ENCODE measurements around the gene NLRX1. TPM values are rescaled to one million over a fixed set of nuclear protein-coding genes. Genes with fewer than 3 reads are reported as not detected.

Gene NLRX1
- total RNA-seq, 3 donors from 2014 or later (not counting 1 experiment from before 2014, with no cell fraction given), result 12.4 to 16.4 (median 13.8) TPM

DNA sequence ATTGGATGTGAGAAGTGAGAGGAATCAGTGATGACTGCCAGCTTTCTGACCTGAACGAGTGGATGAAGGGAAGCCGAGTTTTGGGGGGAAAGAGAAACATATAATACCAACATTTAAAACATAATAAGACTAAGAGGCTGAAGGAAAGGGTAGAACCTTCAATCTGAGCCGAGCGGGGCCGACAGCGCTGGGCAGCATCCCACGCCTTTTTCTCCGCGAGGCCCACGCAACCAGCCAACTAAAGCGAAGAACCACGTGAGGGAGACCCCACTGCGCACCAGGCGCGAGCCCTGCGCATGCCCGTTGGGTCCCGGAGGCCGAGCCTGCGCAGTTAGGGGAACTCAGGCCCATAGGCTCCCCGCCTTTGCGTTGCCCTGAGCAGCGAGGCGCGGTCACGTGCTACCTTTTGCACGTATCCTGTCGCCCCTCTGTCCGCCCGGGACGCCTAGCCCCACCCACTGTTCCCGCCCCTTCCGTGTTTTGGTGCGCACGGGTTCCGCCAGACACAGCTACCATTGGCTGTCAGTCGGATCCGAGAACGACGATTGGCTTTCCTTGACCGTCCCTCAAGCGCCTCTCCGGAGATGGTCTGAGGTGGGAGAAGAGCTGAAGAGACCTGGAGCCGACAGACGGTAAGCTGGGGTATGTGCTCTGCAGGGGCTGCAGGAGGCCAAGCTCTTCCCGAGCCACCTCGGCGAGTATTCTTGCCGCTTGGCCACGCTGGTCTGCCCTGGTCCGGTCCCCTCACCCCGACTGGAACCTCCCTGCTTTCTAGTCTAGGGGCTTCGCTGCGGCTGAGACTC, 47.3 kb upstream of the NLRX1 start, which contains the start of gene HINFP:
TSS of gene HINFP (plus strand) at position 573 of the 803 bp plus-strand sequence. CDS start 5,365 bp downstream, outside the sequence.
- Histone ChIP-seq H3K27me3 (ENCODE audit: control insufficient read depth, insufficient read depth, low read length) (no peaks in the 10 kb centered on the region), H3K36me3 (ENCODE audit: control insufficient read depth, insufficient read depth, low read length) (peaks cover 11% of the 10 kb centered on the region), H3K27ac (ENCODE audit: low read length) (peak within 1 kb of the TSS; percentile 73), H3K4me1 (ENCODE audit: control insufficient read depth, insufficient read depth, low read length) (peaks cover 20% of the 10 kb centered on the region), H3K9me3 (ENCODE audit: control insufficient read depth, insufficient read depth, low read length) (no peaks in the 10 kb centered on the region), H3K4me3 (ENCODE audit: low read length) (peak within 1 kb of the TSS; percentile 99)
- WGBS (ENCODE audit: insufficient coverage), result under 1% methylated on average over 52 of the region's 54 CpGs
- peak within 1 kb of the TSS; percentile 91 for H3K4me3 Mint-ChIP-seq
- intact Hi-C loops (cut with micrococcal nuclease), result loop anchor here (1.0 to 5.0 kb wide), 4 partner anchors 19 to 54 kb away; partner anchors contain the start of genes HMBS and VPS11
- peak; percentile 97 to 100 (median 97) for ATAC-seq
- no peaks in the 10 kb centered on the region for H3K27me3 Mint-ChIP-seq (ENCODE audit: low read depth in 2 of 2)
- DNase-seq, result peak; percentile 97 to 100
- H3K36me3 Mint-ChIP-seq, result no peaks in the 10 kb centered on the region
- TF ChIP-seq, protein P1, sequence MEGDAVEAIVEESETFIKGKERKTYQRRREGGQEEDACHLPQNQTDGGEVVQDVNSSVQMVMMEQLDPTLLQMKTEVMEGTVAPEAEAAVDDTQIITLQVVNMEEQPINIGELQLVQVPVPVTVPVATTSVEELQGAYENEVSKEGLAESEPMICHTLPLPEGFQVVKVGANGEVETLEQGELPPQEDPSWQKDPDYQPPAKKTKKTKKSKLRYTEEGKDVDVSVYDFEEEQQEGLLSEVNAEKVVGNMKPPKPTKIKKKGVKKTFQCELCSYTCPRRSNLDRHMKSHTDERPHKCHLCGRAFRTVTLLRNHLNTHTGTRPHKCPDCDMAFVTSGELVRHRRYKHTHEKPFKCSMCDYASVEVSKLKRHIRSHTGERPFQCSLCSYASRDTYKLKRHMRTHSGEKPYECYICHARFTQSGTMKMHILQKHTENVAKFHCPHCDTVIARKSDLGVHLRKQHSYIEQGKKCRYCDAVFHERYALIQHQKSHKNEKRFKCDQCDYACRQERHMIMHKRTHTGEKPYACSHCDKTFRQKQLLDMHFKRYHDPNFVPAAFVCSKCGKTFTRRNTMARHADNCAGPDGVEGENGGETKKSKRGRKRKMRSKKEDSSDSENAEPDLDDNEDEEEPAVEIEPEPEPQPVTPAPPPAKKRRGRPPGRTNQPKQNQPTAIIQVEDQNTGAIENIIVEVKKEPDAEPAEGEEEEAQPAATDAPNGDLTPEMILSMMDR (IDR thresholded peaks at IDR 0.05), result no peak
- H3K27ac Mint-ChIP-seq, result peak within 1 kb of the TSS; percentile 87 to 90
- H3K4me1 Mint-ChIP-seq, result peaks cover 32% of the 10 kb centered on the region in 2 donors
- H3K9me3 Mint-ChIP-seq, result no peaks in the 10 kb centered on the region

- Histone ChIP-seq H3K27ac (ENCODE audit: low read length) (peak overlapping the region; percentile 72), H3K27me3 (ENCODE audit: control insufficient read depth, insufficient read depth, low read length) (no peaks in the 10 kb centered on the region), H3K9me3 (ENCODE audit: control insufficient read depth, insufficient read depth, low read length) (no peaks in the 10 kb centered on the region), H3K36me3 (ENCODE audit: control insufficient read depth, insufficient read depth, low read length) (peaks cover 5% of the 10 kb centered on the region), H3K4me3 (ENCODE audit: low read length) (peak overlapping the region; percentile 99), H3K4me1 (ENCODE audit: control insufficient read depth, insufficient read depth, low read length) (peaks cover 20% of the 10 kb centered on the region)
- no peak for ATAC-seq
- Mint-ChIP-seq H3K27me3 (ENCODE audit: low read depth in 2 of 2) (no peaks in the 10 kb centered on the region), H3K4me3 (peak overlapping the region; percentile 91), H3K36me3 (no peaks in the 10 kb centered on the region), H3K9me3 (no peaks in the 10 kb centered on the region), H3K4me1 (peaks cover 32 to 35% of the 10 kb centered on the region in 2 donors), H3K27ac (peak overlapping the region; percentile 87 to 90)
- 0% methylated on average over 20 of the region's 20 CpGs for WGBS (ENCODE audit: insufficient coverage)
- TF ChIP-seq, protein P1 (IDR thresholded peaks at IDR 0.05), result no peak
- DNase-seq, result no peak
- intact Hi-C loops (cut with micrococcal nuclease), result loop anchor here (1.0 to 5.0 kb wide), 4 partner anchors 19 to 54 kb away; partner anchors contain the start of genes HMBS and VPS11
These were observed 46.8 kb upstream of the NLRX1 start for GRCh38 chr11:119121811-119122124.

DNA sequence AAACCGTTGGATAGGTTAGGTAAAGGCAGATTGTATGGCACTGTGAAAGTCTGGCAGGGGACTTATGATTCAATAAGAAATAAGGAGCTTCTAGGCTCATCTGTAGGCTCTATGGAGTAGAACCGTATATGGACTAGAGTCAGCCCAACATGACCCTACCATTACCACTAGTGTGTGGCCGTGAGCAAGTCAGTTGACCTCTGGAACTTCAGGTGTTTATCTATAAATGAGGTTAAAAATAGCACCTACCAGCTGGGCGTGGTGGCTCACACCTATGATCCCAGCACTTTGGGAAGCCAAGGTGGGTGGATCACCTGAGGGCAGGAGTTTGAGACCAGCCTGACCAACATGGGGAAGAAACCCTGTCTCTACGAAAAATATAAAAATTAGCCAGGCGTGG, 42.7 kb upstream of the NLRX1 start:
- Histone ChIP-seq H3K27me3 (ENCODE audit: control insufficient read depth, insufficient read depth, low read length) (no peaks in the 10 kb centered on the region), H3K27ac (ENCODE audit: low read length) (no peak overlapping the region), H3K4me1 (ENCODE audit: control insufficient read depth, insufficient read depth, low read length) (peaks cover 15% of the 10 kb centered on the region), H3K36me3 (ENCODE audit: control insufficient read depth, insufficient read depth, low read length) (peaks cover 24% of the 10 kb centered on the region), H3K9me3 (ENCODE audit: control insufficient read depth, insufficient read depth, low read length) (no peaks in the 10 kb centered on the region), H3K4me3 (ENCODE audit: low read length) (no peak overlapping the region)
- 94% methylated on average over 5 of the region's 6 CpGs for WGBS (ENCODE audit: insufficient coverage)
- Mint-ChIP-seq H3K36me3 (peaks cover 6% of the 10 kb centered on the region), H3K27me3 (ENCODE audit: low read depth in 2 of 2) (no peaks in the 10 kb centered on the region), H3K27ac (no peak overlapping the region), H3K9me3 (no peaks in the 10 kb centered on the region), H3K4me3 (no peak overlapping the region), H3K4me1 (peaks cover 24 to 31% of the 10 kb centered on the region in 2 donors)
- ATAC-seq (no peak), DNase-seq (no peak)
- TF ChIP-seq, protein P1 (IDR thresholded peaks at IDR 0.05), result no peak
- intact Hi-C loops (cut with micrococcal nuclease), result no loop called here
